Measurements from ENCODE around the gene MRPL55.
A peak's percentile ranks its signal among the peaks of the same experiment; 100 is the strongest.
"Not testable (repeated sequence)": the region's sequence is repeated elsewhere in the genome, so short reads cannot be mapped to it uniquely, and the experiment has no call there.

The MRPL55 gene

DNA sequence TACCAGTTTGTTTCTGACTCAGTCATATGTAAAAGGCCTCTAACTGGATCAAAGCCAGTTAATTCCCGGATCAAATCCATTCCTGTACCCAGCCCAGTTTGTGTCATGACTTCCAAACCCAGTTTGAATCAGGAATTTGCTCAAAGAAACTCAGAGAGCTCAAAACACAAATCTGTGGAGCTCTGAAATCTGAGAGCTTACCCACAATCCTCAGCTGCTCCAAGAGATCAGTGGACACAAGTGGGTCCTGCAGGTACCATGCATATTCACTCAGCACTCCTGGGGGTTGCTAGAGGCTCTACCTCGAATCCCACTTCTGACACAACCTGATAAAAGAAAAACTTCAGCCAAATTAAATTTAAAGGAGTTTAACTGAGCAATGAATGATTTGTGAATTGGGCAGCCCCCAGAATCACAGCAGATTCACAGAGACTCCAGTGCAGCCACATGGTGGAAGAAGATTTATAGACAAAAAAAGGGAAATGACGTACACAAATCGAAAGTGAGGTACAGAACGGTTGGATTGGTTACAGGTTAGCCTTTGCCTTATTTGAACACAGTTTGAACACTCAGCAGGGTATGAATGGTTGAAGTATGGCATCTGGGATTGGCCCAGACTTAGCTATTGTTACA lies 11.9 kb upstream of the MRPL55 start:
- DNase-seq (ENCODE audit: low read depth): no peak

- DNase-seq (ENCODE audit: low read depth): no peak
Measured at GRCh38 chr1:228120351-228120750, 11.3 kb upstream of the MRPL55 start.

GRCh38 chr1:228118040-228118439 lies 8.9 kb upstream of the MRPL55 start:
- DNase-seq (ENCODE audit: low read depth): no peak

DNA sequence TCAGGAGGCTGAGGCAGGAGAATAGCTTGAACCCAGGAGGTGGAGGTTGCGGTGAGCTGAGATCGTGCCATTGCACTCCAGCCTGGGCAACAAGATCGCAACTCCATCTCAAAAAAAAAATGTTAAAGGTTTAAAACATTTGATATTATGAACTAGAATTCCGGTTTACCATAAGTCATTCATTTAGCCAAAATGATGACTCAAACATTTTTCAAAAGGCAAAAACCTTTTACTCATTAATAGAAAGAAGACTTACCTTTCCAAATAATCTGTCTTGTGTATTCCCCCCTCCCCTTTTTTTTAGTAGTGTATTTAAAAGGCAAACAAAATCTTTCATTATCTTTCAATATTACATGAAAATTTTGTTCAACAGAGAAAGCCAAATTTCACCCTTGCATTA lies 8.2 kb upstream of the MRPL55 start:
- DNase-seq (ENCODE audit: low read depth): no peak

DNA sequence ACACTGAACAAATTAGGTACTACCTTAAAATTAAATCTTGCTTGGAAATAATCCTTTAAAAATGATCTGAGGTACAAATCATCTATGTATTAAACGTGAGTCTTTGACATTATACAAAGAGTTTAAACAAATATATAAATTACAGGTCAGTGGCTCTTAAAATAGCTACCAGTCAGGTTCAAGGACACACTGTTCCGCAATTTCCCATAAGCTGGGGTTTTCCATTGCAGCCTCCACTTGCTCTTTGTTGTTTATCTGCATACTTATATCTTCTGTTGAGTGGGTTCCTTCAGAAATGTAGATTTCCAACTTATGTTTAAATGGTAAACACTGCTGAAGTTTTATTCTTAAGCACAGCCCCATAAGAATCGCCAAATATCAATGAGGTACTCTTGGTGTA lies 5.7 kb upstream of the MRPL55 start:
- no peak for DNase-seq (ENCODE audit: low read depth)

- DNase-seq (ENCODE audit: low read depth): no peak
Measured at GRCh38 chr1:228112617-228113016, 3.5 kb upstream of the MRPL55 start.

DNA sequence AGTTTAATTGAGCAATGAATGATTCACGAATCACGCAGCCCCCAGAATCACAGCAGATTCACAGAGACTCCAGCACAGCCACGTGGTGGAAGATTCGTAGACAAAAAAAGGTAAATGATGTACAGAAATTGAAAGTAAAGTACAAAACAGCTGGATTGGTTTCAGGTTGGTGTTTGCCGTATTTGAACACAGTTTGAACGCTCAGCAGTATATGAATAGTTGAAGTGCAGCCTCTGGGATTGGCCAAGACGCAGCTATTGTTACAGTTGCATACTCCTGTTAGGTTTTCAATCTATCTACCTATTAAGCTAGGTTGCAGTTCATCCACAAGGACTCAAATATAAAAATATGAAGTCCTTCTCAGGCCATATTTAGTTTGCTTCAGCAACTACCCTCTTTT lies 3.1 kb upstream of the MRPL55 start:
- DNase-seq (ENCODE audit: low read depth): no peak

DNA sequence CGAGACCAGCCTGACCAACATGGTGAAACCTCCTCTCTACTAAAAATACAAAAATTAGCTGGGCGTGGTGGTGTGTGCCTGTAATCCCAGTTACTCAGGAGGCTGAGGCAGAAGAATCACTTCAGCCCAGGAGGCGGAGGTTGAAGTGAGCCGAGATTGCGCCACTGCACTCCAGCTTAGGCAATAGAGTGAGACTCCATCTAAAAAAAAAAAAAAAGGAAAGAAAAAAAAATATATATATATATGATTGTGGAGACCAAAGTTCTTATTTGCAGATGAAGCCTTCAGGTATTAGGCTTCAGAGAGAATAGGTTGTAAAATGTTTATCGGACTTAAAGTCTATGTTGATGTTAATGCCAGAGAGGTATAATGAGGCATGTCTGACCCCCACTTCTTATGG lies 2.2 kb upstream of the MRPL55 start:
- DNase-seq (ENCODE audit: low read depth): not testable (repeated sequence)

DNA sequence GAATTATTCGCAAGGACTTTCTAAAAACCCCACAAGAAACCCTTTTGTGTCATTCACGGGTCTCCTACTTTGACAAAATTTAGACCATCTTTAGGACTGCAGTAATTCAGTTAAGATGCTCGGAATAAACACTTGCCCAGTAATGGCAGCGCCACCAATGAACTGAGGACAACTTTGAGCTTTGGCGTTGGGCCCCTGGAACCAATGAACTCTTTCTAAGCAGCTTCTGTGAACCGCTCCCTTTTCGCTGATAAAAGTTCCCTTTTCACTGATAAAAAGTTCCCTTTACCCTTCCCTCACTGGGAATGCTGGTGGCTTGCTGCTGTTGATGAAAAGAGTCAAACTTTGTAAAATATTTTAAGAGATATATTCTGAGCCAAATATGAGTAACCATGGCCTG lies 1.5 kb upstream of the MRPL55 start:
- no peak for DNase-seq (ENCODE audit: low read depth)

- no peak for DNase-seq (ENCODE audit: low read depth)
Measured at GRCh38 chr1:228109962-228110488, 926 bp upstream of the MRPL55 start.

GRCh38 chr1:228108742-228109072 lies 392 bp downstream of the MRPL55 start:
- no peak for DNase-seq (ENCODE audit: low read depth)

- no peak for DNase-seq (ENCODE audit: low read depth)
Measured at GRCh38 chr1:228108055-228108690, 926 bp downstream of the MRPL55 start.

- DNase-seq (ENCODE audit: low read depth): no peak
Measured at GRCh38 chr1:228107636-228108035, 1.5 kb downstream of the MRPL55 start.

DNA sequence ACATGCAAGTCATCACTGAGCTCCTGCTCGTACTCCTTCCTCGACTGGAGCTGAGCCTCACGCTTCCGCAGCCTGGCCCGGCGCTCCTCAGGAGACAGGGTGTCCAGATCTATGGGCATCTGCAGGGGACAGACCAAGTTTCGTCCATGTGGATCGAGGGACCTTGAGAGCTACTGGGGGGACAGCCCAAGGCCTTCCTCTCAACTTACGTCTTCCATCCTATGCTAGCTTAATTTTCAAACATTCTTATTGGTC lies 2.4 kb downstream of the MRPL55 start:
- DNase-seq (ENCODE audit: low read depth): no peak

- no peak for DNase-seq (ENCODE audit: low read depth)
Measured at GRCh38 chr1:228105996-228106799, 2.9 kb downstream of the MRPL55 start.

GRCh38 chr1:228105270-228105995 lies 3.7 kb downstream of the MRPL55 start:
- no peak for DNase-seq (ENCODE audit: low read depth)

- no peak for DNase-seq (ENCODE audit: low read depth)
Measured at GRCh38 chr1:228104526-228105269, 4.4 kb downstream of the MRPL55 start.

GRCh38 chr1:228102791-228103620 lies 6.1 kb downstream of the MRPL55 start, which contains the start of gene C1orf35:
Gene C1orf35 (minus strand): TSS chr1:228103325. CDS start chr1:228103227, 98 bp downstream.
- DNase-seq (ENCODE audit: low read depth): peak; percentile 89

DNA sequence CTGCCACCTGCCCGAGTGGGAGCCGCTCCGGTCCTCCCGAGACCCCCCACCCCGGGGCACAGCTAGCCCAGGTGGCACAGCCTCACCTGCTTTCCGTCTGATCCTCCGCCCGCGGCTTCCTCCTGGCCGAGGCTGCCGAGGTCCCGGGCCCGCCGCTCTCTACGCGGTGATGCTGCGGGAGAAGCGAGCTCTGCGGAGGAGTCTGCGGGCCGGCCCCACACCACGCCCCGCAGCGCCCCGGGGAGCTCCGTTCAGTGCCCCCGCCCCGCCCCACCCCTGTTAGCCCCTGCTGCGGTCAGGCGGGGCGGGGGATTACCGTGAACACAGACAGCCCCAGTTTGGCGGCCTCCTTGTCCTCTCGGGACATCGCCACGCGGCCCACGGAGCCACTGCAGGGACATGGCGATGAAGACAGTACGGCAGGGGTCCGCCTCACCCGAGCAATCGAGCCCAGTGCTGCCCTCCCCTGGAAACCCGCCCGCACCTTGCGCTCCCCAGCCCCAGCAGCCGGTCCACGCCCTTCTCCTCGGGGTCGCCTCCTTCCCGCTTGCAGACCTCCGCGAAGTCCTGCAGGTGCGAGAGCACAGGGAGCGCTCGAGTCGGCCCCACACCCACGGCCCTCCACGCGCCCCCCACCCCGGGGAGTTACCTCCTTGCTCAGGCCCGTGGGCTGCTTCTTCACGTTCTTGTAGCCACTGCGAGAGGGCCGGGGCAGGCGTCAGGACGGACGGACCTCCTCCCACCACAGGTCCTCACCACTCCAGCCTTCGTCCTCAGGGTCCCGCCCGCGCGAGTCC lies 6.9 kb downstream of the MRPL55 start:
- peak; percentile 42 for DNase-seq (ENCODE audit: low read depth)

- no peak for DNase-seq (ENCODE audit: low read depth)
Measured at GRCh38 chr1:228101614-228101993, 7.5 kb downstream of the MRPL55 start.
